Right renal cortex interstitium (tissue), 3 donors: Measurements from ENCODE around the gene NAPA. TPM values are rescaled to one million over a fixed set of nuclear protein-coding genes. Genes with fewer than 3 reads are reported as not detected.

ENCODE experiments used
- DNase-seq, 3 donors: peaks; one replicate each; pipeline ENCODE4 v3.0.0-alpha.2; 2013; ENCODE audit warnings: low read depth in 3 of 3, low spot score in 2 of 3
- polyA plus RNA-seq, 3 donors: library from polyadenylated mRNA; unstranded; fragments of 120-200 nt; gene quantifications; one replicate each; pipeline ENCODE4 v1.2.1, GENCODE V29; 2013; ENCODE audit not compliant: insufficient read length in 3 of 3

NAPA gene
- polyA plus RNA-seq, 3 donors: 159 to 174 (median 160) TPM

GRCh38 chr19:47464675-47465419 lies 50.0 kb downstream of the NAPA start:
- no peak for DNase-seq

DNA sequence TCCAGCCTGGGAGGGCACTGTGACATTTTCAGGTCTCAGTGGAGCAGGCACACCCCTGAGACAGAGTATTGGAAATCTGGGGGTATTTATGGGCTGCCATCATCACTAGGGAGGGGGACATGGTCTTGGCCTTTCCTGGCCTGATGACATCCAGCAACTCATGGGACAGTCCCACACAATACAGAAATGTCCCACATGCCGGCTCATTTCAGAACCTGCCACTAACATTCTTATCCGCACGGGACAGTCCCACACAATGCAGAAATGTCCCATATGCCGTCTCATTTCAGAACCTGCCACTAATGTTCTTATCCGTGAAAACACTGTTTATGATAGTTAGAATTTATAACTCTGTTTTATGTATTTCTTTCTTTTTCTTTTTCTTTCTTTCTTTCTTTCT lies 53.0 kb downstream of the NAPA start:
- DNase-seq: no peak

DNA sequence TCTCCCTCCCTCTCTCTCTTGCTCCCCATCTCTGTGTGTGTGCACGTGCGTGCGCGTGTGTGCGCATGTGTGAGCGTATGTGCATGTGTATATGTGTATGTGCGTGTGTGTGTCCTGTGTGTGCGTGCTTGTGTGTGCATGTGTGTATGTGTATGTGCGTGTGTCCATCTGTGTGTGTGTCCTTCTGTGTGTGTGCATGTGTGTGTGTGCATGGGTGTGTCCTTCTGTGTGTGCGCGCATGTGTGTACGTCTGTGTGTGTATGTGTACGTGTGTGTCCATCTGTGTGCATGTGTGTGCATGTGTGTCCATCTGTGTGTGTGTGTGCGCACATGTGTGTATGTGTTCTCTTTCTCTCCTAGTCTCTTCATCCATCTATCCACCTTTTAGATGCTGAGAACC lies 55.4 kb downstream of the NAPA start:
- no peak for DNase-seq

GRCh38 chr19:47458672-47459071 lies 56.2 kb downstream of the NAPA start:
- DNase-seq: no peak

DNA sequence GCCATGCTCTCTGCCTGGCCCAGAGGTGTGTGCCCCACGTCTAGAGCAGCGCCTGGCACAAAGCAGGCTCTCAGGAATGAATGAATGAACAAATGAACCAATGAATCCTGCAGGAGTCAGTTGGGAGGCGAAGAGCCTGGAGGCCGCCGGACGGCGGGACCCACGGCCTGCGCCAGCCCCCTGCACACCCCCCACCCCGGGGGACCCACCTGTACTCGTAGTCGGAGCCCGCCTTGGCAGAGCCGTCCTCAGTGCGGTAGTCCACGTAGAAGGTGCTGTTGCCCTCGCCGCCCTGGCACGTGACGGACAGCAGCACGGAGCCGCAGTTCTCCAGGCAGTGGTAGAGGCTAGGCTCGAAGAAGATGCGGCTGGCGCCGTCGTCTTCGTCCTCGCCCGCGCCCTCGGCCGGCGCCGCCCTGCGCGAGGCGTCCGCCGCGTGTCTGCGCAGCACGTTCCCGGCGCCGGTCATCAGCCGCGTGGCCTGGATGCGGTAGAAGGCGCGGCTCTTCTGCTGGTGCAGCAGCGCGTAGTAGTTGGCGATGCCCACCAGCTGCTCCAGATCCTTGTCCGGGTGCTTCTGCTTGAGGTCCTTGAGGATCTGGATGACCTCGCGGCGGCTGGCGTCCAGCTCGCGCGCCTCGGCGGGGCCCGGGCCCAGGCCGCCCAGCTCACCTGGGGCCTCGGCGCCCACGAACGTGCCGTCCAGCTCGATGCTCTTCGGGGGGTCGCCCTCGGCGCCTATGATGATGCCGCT lies 58.0 kb downstream of the NAPA start:
- no peak for DNase-seq

- DNase-seq: no peak
Observed at GRCh38 chr19:47450478-47450877, 64.4 kb downstream of the NAPA start.

DNA sequence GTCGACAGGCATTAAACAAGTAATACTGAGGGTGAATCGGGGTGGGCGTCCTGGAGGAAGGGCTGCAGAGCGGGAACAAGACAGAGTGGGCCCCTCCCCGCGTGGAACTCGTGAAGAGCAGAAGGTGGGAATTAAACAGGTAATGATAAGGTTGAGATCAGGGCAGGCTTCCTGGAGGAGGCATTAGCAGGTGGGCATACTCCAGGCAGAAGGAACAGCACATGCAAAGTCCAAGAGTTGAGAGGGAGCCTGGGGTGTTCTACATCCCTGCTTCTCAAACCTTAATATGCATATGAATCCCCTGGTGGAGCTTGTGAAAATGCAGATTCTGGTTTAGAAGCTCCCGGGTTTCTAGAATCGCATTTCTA lies 66.5 kb downstream of the NAPA start:
- no peak for DNase-seq

- no peak for DNase-seq
Observed at GRCh38 chr19:47447470-47448359, 67.1 kb downstream of the NAPA start.

DNA sequence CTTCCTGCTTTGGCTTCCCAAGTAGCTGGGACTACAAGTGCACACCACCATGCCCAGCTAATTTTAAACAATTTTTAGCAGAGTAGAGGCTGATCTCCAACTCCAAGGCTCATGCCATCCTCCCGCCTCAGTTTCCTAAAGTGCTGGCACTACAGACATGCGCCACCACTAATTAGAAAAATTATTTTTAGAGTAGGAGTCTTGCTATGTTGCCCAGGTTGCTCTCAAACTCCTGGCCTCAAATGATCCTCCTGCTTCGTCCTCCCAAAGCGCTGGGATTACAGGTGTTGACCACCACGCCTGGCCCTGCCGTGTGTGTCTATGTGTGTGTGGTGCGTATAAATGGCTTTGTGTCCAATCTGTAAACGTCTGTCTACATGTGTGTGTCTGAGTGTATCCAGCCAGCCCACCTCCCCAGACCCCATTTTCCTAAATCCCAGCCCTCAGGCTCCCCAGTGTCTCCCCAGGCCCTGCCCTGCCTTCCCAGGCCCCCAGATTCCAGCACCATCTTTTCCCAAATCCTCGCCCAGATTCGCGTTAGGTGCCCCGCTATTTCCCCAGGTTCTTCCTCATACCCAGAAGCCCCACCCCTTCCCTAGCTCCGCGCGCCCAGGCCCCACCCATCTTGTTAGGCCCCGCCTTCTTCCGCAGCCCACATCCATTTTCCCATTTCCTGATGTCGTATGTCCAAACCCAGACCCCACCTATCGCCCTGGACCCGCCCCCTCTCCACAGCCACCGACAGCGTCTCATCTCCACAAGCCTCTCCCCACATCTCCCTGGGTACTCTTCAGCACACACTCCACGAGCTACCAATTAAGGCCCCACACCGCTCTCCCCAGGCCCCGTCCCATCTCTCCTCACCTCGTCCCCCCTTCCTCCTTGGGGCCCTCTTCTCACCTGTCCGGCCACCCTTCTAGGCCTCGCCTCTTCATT lies 68.1 kb downstream of the NAPA start:
- no peak for DNase-seq

- no peak for DNase-seq
Observed at GRCh38 chr19:47445937-47446402, 68.9 kb downstream of the NAPA start.

GRCh38 chr19:47445527-47445926 lies 69.3 kb downstream of the NAPA start:
- DNase-seq: no peak

DNA sequence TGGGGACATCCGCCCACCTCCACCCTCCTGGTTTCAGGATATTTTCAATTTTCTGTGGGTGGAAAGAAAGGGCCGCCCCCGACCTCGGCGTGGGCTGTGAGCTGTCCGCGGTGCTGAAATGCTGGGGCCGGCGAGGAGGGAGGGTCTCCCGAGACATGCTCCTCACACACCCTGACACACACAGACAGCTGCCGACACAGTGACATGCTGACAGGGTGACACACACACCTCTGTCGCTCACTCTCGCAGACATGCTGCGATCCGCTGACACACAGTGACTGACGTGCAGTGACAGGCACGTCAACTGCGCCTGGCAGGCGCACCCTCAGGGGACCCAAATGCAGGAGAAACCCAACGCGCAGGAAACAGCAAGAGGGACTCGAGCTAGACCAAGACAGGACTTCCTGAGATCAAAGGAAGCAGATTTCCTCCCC lies 70.5 kb downstream of the NAPA start:
- DNase-seq: no peak

DNA sequence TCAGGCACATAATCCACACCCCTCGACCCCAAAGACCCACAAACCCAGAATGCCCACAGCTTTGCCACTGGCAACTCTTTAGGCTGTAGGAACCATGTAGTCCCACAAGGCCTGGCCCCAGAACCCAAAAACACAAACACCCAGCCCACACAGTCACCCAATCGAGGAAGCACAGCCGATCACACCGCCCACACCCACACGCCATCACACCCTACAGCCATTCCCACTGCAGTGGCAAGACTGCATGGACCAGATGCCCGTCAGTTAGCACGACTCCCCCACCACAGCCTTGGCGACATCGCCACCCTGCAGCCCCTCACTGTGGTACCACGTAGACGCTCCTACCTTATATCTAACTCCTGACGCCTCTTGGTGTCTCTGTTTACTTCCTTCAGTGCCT lies 71.5 kb downstream of the NAPA start:
- no peak for DNase-seq

DNA sequence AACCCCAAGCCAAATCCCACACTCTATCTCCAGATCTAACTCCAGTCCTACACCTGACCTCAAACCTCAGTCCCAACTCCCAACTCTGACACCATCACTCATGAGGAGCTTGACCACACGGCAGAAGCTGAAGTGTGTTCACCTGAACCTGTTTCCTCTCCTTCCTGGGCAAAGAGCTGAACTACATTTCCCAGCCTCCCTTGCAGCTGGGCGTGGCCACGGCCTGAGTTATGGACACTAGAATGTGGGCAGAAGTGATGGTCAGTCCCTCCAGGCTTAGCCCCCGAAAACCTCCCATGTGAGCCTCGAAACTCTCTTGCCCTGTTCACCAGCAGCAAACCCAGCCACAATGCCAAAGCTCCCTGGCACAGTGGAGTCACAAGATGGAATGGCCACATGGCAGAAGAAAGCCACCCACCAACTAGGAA lies 76.1 kb downstream of the NAPA start:
- no peak for DNase-seq

Other genes starting within 250 kb of the NAPA start
- 1 to 10 TPM; 5.1 to 6.1 (median 5.5) TPM for gene INAFM1, start 240.2 kb downstream of the NAPA start, polyA plus RNA-seq
- gene C5AR1, start 205.2 kb downstream of the NAPA start, polyA plus RNA-seq: 1 to 10 TPM; 3.9 to 4.6 (median 4.0) TPM
- under 1 TPM; 0.27 to 0.35 (median 0.29) TPM for gene C5AR2, start 182.9 kb downstream of the NAPA start, polyA plus RNA-seq
- gene DHX34, start 165.7 kb downstream of the NAPA start, polyA plus RNA-seq: 10 to 100 TPM in 2 of 3 donors, 1 to 10 TPM in 1; 9.9 to 10.9 (median 10.5) TPM
- gene MEIS3, start 95.5 kb downstream of the NAPA start, polyA plus RNA-seq: 10 to 100 TPM; 15.3 to 19.2 (median 17.9) TPM
- under 1 TPM; 0.07 to 0.28 (median 0.08) TPM for gene SLC8A2, start 43.2 kb downstream of the NAPA start, polyA plus RNA-seq
- gene KPTN, start 30.8 kb downstream of the NAPA start, polyA plus RNA-seq: 10 to 100 TPM; 10.6 to 12.9 (median 12.0) TPM
- gene ZNF541, start 58.1 kb upstream of the NAPA start, polyA plus RNA-seq: under 1 TPM; 0.18 to 0.23 (median 0.22) TPM
- 1 to 10 TPM; 8.0 to 9.7 (median 9.6) TPM for gene BICRA, start 94.1 kb upstream of the NAPA start, polyA plus RNA-seq
- 10 to 100 TPM; 23.6 to 29.3 (median 25.9) TPM for gene EHD2, start 198.4 kb upstream of the NAPA start, polyA plus RNA-seq
- 100 to 1,000 TPM; 327 to 363 (median 362) TPM for gene NOP53, start 230.5 kb upstream of the NAPA start, polyA plus RNA-seq